ENCODE measurements around the gene DOCK4. TPM values are rescaled to one million over a fixed set of nuclear protein-coding genes. Genes with fewer than 3 reads are reported as not detected.
A peak's percentile ranks its signal among the peaks of the same experiment; 100 is the strongest.

Gene DOCK4
- total RNA-seq, 1 donor from 2014 or later: 32.2 TPM

DNA sequence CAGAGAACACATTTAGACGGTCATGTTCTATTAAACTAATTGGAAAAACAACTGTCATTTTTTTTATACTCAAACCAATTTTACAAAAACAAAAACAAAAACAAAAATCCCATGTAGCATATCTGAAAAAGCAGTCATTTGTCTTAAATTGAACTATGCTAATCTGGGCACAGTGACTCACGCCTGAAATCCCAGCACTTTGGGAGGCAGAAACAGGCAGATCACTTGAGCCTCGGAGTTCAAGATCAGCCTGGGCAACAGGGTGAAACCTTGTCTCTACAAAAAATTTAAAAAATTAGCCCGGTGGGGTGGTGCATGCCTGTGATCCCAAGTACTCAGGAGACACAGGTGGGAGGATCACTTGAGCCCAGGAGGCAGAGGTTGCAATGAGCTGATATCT lies 253.4 kb downstream of the DOCK4 start:
- DNase-seq (ENCODE audit: low read depth): no peak
- FAIRE-seq: no peak
- Histone ChIP-seq H3K36me3 (ENCODE audit: insufficient read depth, low read length) (no peaks in the 10 kb centered on the region), H2AFZ (ENCODE audit: low read depth, low read length) (no peak overlapping the region), H3K79me2 (ENCODE audit: insufficient read depth, low read length) (no peaks in the 10 kb centered on the region), H3K9ac (ENCODE audit: low read length) (no peak overlapping the region), H3K9me3 (ENCODE audit: insufficient read depth, low read depth, low read length) (no peaks in the 10 kb centered on the region), H3K4me3 (ENCODE audit: insufficient read depth, low read depth, low read length) (no peak overlapping the region), H3K4me1 (ENCODE audit: insufficient read depth, low read length) (no peaks in the 10 kb centered on the region), H3K27me3 (ENCODE audit: insufficient read depth, low read length) (no peaks in the 10 kb centered on the region), H4K20me1 (ENCODE audit: insufficient read depth, low read length) (no peaks in the 10 kb centered on the region), H3K4me2 (ENCODE audit: low read length) (no peak overlapping the region), H3K27ac (ENCODE audit: low read depth, low read length) (no peak overlapping the region)
- H3K27ac Mint-ChIP-seq (ENCODE audit: unreplicated experiment): no peak overlapping the region
- H3K27me3 Mint-ChIP-seq (ENCODE audit: low read depth, unreplicated experiment): no peaks in the 10 kb centered on the region
- no peak overlapping the region for H3K4me3 Mint-ChIP-seq (ENCODE audit: unreplicated experiment)
- H3K4me1 Mint-ChIP-seq (ENCODE audit: low read depth, unreplicated experiment): peaks cover 17% of the 10 kb centered on the region
- no peak for TF ChIP-seq EZH2 (IDR thresholded peaks at IDR 0.05; ENCODE audit: insufficient read depth, low read length)
- TF ChIP-seq, protein P1, sequence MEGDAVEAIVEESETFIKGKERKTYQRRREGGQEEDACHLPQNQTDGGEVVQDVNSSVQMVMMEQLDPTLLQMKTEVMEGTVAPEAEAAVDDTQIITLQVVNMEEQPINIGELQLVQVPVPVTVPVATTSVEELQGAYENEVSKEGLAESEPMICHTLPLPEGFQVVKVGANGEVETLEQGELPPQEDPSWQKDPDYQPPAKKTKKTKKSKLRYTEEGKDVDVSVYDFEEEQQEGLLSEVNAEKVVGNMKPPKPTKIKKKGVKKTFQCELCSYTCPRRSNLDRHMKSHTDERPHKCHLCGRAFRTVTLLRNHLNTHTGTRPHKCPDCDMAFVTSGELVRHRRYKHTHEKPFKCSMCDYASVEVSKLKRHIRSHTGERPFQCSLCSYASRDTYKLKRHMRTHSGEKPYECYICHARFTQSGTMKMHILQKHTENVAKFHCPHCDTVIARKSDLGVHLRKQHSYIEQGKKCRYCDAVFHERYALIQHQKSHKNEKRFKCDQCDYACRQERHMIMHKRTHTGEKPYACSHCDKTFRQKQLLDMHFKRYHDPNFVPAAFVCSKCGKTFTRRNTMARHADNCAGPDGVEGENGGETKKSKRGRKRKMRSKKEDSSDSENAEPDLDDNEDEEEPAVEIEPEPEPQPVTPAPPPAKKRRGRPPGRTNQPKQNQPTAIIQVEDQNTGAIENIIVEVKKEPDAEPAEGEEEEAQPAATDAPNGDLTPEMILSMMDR (IDR thresholded peaks at IDR 0.05; ENCODE audit: insufficient read depth, low read depth, low read length): no peak
- H3K36me3 Mint-ChIP-seq (ENCODE audit: low read depth, unreplicated experiment): peaks cover 4% of the 10 kb centered on the region
- H3K9me3 Mint-ChIP-seq (ENCODE audit: unreplicated experiment): no peaks in the 10 kb centered on the region

DNA sequence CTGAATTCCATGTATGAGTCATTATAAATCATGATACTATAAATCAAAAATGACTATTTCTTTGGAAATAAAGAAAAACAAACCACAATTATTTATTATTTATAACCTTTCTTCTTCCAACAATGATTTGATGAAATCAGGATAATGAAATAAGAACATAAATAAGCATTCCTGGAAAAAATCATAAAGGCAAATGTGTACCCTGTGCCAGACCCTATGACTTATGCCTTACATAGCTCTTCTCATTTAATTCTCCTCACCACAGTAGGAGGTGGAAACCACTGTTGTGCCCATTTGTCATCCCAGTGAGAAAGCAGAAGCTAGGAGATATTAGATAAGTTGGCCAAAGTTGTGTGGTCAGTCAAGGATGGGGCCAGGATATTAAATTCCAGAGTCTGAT lies 255.1 kb downstream of the DOCK4 start:
- no peak for FAIRE-seq
- Histone ChIP-seq H3K27ac (ENCODE audit: low read depth, low read length) (no peak overlapping the region), H3K9ac (ENCODE audit: low read length) (no peak overlapping the region), H2AFZ (ENCODE audit: low read depth, low read length) (no peak overlapping the region), H3K9me3 (ENCODE audit: insufficient read depth, low read depth, low read length) (no peaks in the 10 kb centered on the region), H3K4me2 (ENCODE audit: low read length) (no peak overlapping the region), H3K4me3 (ENCODE audit: insufficient read depth, low read depth, low read length) (no peak overlapping the region), H4K20me1 (ENCODE audit: insufficient read depth, low read length) (no peaks in the 10 kb centered on the region), H3K27me3 (ENCODE audit: insufficient read depth, low read length) (no peaks in the 10 kb centered on the region), H3K36me3 (ENCODE audit: insufficient read depth, low read length) (no peaks in the 10 kb centered on the region), H3K79me2 (ENCODE audit: insufficient read depth, low read length) (no peaks in the 10 kb centered on the region), H3K4me1 (ENCODE audit: insufficient read depth, low read length) (no peaks in the 10 kb centered on the region)
- Mint-ChIP-seq H3K27me3 (ENCODE audit: low read depth, unreplicated experiment) (no peaks in the 10 kb centered on the region), H3K9me3 (ENCODE audit: unreplicated experiment) (no peaks in the 10 kb centered on the region), H3K36me3 (ENCODE audit: low read depth, unreplicated experiment) (peaks cover 4% of the 10 kb centered on the region), H3K4me1 (ENCODE audit: low read depth, unreplicated experiment) (peaks cover 16% of the 10 kb centered on the region), H3K27ac (ENCODE audit: unreplicated experiment) (no peak overlapping the region), H3K4me3 (ENCODE audit: unreplicated experiment) (no peak overlapping the region)
- peak; percentile 38 for DNase-seq (ENCODE audit: low read depth)
- TF ChIP-seq, protein P1 (IDR thresholded peaks at IDR 0.05; ENCODE audit: insufficient read depth, low read depth, low read length): no peak
- no peak for TF ChIP-seq EZH2 (IDR thresholded peaks at IDR 0.05; ENCODE audit: insufficient read depth, low read length)

DNA sequence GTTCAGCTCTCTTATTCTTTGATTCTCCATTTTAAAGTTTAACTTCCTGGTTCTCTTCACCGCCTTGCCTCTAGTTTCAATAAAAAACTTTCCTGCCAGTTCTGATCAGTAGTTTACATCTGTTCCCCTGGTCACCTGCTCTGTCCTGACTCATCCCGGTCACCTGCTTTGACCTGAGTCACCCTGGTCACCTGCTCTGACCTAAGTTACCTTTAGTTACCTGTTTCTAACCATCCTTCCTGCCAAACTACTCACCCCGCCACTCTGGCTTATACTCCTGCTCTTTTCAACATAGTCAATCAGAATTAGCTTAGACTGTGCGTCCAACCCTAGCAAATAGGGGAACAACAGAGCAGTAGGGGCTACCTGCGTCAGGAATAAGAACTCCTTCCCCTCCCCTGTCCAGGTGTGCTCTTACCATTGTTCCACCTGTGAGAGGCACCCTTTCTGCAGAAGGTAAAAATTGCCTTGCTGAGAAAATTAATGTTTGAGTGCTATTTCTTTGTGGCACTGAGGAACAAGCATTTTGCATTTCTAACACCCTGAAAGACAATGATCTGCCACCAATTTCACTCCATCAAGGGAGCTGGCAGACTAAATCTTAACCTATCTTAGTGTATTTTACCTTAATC lies 263.6 kb downstream of the DOCK4 start:
- H3K4me3 Mint-ChIP-seq (ENCODE audit: unreplicated experiment): no peak overlapping the region
- no peaks in the 10 kb centered on the region for H3K79me2 ChIP-seq (ENCODE audit: insufficient read depth, low read length)

More for the DNA sequence above, 263.6 kb downstream of the DOCK4 start:
- Histone ChIP-seq H3K9me3 (ENCODE audit: insufficient read depth, low read depth, low read length) (peaks cover 16% of the 10 kb centered on the region), H4K20me1 (ENCODE audit: insufficient read depth, low read length) (no peaks in the 10 kb centered on the region), H3K27me3 (ENCODE audit: insufficient read depth, low read length) (no peaks in the 10 kb centered on the region), H3K9ac (ENCODE audit: low read length) (no peak overlapping the region), H3K4me2 (ENCODE audit: low read length) (no peak overlapping the region), H3K4me1 (ENCODE audit: insufficient read depth, low read length) (no peaks in the 10 kb centered on the region), H3K36me3 (ENCODE audit: insufficient read depth, low read length) (peaks cover 4% of the 10 kb centered on the region), H3K4me3 (ENCODE audit: insufficient read depth, low read depth, low read length) (no peak overlapping the region), H2AFZ (ENCODE audit: low read depth, low read length) (no peak overlapping the region), H3K27ac (ENCODE audit: low read depth, low read length) (no peak overlapping the region)
- DNase-seq (ENCODE audit: low read depth) (no peak), FAIRE-seq (no peak)
- H3K4me1 Mint-ChIP-seq (ENCODE audit: low read depth, unreplicated experiment): no peaks in the 10 kb centered on the region
- H3K27me3 Mint-ChIP-seq (ENCODE audit: low read depth, unreplicated experiment): no peaks in the 10 kb centered on the region
- H3K36me3 Mint-ChIP-seq (ENCODE audit: low read depth, unreplicated experiment): peaks cover 41% of the 10 kb centered on the region
- peaks cover 26% of the 10 kb centered on the region for H3K9me3 Mint-ChIP-seq (ENCODE audit: unreplicated experiment)
- no peak overlapping the region for H3K27ac Mint-ChIP-seq (ENCODE audit: unreplicated experiment)
- no peak for TF ChIP-seq EZH2 (IDR thresholded peaks at IDR 0.05; ENCODE audit: insufficient read depth, low read length)
- TF ChIP-seq, protein P1 (IDR thresholded peaks at IDR 0.05; ENCODE audit: insufficient read depth, low read depth, low read length): no peak
